Caki2 (cell line): ENCODE measurements around the gene PRPS1. TPM values are rescaled to one million over a fixed set of nuclear protein-coding genes. Genes with fewer than 3 reads are reported as not detected.
"Not testable (repeated sequence)": the region's sequence is repeated elsewhere in the genome, so short reads cannot be mapped to it uniquely, and the experiment has no call there.

Experiments used
- DNase-seq: peaks from one replicate; pipeline ENCODE4 v3.0.0-alpha.2; 2015; ENCODE audit warnings: low read depth
- in situ Hi-C: cut with HindIII; loops from 2 replicates; pipeline ENCODE4 v1.10.0; 2016; ENCODE audit warnings: low sequenced_read_pairs, low pct_unique_long_range_greater_than_20kb, mixed read lengths
- total RNA-seq: library from RNA; depleted of rRNA; stranded (reverse); fragments of >200 nt; shearing (Covaris generic); gene quantifications from 2 replicates; pipeline ENCODE4 v1.2.3, GENCODE V29; 2014; ENCODE audit warnings: low replicate concordance; rRNA removed

Gene PRPS1
- total RNA-seq = 63.9 and 89.5 TPM in 2 replicates

DNA sequence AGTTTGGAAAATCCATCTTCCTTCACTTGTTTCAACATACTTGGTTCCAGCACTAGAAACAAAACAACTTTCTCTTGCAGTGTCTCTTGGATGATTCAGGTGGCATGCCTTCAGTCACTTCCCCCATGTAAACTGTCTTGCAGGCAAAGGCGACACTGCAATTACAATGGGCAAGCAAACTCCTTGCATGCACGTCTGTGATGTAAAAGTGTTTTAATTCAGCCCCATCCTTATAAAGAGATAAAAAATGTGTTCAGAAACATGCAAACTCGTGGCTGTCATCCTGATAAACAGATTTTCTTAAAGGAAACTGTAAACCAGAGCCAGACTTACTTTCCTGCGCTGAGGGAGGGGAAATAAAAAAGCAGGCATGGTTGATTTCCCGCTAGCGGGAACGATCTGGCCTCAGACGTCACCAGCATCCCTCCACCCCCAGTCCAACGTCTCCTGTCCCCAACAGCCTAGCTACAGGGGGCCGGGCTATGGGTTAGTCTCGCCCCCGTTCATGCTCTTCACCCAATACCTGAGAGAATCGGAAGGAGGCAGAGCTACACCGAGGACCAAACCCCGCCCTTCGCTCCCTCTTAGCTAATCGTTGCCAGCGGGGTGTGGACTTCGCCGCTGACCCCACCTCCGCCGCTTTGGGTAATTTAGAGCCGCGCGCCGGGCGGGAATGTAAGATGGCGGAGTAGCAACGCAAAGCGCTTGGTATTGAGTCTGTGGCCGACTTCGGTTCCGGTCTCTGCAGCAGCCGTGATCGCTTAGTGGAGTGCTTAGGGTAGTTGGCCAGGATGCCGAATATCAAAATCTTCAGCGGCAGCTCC is at the start of gene PRPS1:
PRPS1 (plus strand) TSS at position 673 of the 824 bp plus-strand sequence; CDS start at position 792, 119 bp downstream.
- DNase-seq = peak; percentile 93
- in situ Hi-C loops = no loop called here

DNA sequence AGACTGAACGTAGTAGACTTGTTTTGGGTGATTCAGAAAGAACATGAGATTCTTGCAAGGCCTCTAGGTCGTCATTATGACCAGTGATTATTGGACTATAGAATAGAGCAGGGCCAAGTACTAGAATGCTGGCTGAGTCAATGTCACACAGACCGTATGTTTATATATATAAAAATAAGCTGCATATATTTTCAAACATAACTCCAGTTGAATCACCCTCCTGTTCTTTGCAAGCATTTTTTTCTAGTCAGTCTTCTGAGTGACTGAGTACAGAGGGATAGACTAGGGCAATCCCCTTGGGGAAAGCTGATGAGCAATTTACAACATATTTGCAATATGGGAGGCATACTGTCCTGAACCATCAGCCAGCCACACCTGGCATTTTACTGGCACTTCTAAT is 48.4 kb upstream of the PRPS1 start:
- DNase-seq = no peak
- in situ Hi-C loops = no loop called here

DNA sequence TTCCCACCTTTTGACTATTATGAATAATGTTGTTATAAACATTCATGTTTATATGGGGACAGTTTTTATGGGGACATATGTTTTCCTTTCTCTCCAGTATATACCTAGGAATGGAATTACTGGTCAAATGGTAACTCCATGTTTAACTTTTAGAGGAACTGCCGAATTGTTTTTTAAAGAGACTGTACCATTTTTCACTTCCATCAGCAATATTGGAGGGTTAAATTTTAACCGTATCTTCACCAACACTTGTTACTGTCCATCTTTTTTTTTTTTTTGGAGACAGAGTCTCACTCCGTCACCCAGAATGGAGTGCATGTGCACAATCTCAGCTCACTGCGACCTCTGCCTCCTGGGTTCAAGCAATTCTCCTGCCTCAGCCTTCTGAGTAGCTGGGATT is 46.4 kb upstream of the PRPS1 start:
- DNase-seq = no peak
- in situ Hi-C loops = no loop called here

DNA sequence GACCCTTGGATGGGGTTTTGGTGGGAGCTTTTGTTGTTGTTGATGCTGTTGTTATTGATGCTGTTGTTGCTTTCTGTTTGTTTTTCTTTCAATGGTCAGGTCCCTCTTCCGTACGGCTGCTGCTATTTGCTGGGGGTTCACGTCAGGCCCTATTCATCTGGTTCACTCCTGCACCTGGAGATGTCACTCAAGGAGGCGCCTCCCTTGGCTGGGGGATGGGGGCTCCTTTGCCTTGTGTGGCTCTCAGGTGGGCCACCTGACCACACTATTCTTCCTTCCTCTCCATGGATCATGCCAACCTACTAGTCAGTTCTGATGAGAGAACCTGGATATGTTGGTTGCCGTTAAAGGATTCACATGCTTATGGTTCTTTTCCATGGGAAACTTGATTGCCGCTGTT is 39.1 kb upstream of the PRPS1 start:
- in situ Hi-C loops = no loop called here
- no peak for DNase-seq

DNA sequence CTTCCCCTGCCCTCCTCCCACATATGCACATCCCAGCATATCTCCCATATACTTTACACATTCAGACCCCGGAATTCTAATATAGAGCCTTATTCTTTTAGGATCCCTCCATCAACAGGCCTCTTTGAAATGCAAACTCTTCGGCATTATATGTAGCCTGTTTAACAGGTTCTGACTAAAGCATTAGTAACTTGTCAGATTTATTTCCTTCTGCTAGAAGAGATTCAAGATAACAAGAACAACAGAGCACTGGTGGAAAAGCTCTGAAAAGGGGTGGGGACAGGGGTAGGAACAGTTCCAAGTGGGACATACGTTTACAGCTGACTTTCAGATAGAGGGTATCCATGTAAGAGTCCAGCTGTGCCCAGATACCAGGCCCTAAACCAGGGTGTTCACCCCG is 31.7 kb upstream of the PRPS1 start:
- in situ Hi-C loops = no loop called here
- no peak for DNase-seq

DNA sequence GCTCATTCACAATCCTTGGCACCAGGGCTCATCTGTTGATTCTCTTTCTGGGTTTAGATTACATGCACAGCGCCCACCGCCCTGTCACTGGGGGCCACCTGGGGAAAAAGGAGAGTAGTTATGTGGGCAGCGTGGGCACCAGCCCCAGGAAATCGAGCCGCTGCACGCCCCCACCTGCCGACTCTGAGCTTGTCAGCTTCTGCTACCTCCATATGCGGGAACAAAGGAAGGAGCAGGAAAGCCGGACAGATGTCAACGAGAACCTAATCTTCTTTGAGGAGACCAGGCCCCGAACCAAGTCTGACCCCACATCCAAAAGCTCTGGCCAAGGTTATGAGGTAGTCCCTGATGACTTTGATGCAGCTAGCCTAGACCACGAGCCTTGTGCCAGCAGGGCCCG is 31.0 kb upstream of the PRPS1 start:
- no peak for DNase-seq
- in situ Hi-C loops = no loop called here

DNA sequence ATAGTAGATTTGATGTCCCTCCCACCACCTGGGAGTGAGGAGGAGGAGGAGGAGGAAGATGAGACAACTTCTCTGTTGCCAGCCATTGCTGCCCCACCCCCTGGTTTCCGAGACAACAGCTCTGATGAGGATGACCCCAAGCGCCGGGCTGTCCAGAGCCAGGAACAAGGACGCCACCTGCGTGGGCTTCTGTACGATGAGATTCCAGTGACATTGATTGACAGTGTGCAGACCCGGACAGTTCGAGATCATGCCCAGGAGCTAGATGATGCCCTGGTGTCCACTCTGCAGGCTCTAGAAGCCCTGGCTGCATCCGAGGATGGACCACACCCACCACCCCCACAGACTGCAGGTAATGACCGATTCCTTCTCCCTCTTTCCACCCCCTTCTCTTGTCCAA is 30.5 kb upstream of the PRPS1 start:
- in situ Hi-C loops = no loop called here
- no peak for DNase-seq

DNA sequence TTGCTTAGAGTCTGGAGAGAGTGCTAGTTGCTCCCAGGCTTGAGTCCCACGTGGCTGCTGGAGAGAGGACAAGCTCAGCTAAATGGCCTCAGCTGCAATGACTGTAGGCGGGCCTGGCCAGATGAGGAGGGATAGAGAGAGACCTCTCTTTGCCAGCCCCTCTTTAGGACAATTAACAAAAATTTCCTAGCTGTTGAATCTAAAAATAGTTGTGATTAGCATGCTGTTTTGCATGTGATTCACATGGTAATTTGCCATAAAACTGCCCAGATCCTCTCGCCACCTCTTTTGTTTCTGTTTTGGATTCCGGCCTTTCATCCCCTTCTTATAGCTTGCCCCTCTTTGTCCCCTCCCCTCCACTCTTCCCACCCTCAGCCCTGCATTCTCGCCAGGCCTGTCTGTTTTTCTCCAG is 28.9 kb upstream of the PRPS1 start:
- DNase-seq = no peak
- in situ Hi-C loops = no loop called here

DNA sequence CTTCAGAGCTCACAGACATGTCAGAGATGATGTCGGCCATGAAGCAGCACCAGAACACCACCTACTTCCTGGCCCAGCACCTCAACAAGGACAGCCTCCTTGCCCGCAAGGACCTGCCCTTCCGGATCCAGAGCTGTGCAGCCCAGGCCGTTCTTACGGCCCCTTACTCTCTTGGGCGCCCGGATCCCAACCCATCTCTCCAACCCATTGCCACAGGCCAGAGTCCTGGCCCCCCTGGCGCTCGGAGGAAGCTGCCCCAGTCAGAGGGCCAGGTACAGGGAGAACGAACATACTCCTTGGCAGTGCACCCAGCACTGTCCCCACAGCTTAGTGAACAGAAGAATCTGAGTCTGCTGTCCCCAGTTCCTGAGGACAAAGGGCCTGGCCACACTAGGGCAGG is 27.9 kb upstream of the PRPS1 start:
- in situ Hi-C loops = no loop called here
- DNase-seq = no peak

DNA sequence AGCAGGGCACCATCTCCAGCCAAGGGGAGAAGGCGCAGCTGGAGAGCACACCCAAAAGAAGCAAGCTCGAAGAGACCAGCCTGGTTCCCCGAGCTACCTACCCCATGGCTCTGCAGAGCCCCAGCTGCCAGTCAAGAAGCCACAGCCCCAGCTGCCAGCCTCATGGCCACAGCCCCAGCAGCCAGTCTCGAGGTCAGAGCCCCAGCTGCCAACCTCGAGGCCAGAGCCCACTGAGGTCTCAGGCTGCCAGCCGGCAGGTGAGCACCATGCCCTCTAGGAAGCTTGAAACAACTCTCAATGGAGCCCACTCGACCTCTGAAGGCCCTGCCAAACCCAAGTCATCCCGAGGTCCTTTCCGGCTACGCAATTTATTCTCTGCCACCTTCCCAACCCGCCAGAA is 27.0 kb upstream of the PRPS1 start:
- DNase-seq = no peak
- in situ Hi-C loops = no loop called here

DNA sequence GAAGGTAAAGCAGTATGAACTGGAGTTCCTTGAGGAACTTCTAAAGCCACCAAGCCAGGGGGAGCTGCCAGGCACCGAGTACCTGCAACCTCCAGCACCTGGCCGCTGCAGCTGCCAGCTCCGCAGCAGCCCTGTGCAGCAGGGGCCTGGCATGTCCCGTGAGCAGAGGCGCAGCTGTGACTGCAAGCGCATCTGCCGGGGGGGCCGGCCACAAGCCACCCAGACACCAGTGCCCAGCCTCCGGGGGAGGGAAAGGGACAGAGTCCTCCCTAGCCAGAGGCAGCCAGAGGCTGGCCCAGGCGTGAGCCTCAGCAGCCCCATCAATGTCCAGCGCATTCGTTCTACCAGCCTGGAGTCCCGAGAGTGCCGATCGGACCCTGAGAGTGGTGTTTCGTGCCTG is 26.6 kb upstream of the PRPS1 start:
- in situ Hi-C loops = no loop called here

DNA sequence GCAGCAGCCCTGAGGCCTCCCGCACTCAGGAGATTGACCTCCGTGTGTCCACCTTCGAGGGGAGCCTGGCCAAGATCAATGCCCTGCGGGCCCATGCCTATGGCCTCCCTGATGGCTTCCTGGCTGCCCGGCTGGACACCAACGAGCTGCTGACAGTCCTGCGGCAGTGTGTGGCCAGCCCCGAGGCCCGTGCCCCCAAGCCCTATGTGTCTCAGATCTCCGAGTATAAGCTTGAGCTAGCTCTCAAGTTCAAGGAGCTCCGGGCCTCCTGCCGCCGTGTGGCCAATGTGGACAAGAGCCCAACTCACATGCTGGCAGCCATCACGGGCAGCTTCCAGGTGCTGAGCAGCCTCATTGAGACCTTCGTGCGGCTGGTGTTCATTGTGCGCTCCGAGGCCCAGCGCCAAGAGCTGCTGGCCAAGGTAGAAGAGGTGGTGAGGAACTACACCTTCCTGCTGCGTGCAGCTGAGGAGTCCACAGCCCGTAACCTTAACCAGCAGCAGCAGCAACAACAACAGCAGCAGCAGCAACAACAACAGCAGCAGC is 25.5 kb upstream of the PRPS1 start:
- in situ Hi-C loops = no loop called here
- no peak for DNase-seq

More for the DNA sequence above, 26.6 kb upstream of the PRPS1 start:
- no peak for DNase-seq

DNA sequence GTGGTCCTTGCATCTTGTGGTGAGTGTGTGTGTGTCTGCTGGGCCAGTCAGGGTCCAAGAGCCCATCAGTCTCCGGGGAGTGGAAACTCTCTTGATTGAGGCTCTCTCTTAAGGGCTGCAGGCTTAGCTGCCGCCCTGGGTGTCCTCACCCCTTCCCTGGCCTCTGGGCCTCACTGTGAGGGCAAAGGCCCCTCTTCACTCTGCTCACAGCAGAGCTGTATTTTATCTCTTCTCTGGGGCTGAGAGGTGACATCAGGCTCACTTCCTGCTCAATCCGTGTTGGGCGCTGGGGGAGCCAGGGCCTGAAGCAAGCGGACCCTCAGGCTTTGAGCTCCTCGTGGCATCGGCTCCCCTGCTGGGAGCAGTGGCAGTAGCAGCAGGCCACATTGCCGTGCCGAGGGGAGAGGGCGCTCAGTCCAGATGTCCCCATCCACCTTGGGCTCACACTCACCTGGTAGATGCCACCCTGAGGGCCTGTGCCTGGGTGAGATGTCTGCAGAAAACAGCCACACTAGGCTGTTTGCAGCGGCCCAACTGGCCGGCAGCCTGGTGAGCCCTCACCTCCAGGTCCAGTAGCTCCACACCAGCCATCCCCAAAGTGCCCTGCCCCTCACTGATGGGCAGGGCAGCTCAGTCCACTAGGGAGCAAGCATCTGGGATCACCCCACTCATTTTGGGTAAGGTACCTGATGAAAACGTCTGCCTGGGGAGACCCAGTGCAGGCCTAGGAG is 24.7 kb upstream of the PRPS1 start:
- in situ Hi-C loops = no loop called here

DNA sequence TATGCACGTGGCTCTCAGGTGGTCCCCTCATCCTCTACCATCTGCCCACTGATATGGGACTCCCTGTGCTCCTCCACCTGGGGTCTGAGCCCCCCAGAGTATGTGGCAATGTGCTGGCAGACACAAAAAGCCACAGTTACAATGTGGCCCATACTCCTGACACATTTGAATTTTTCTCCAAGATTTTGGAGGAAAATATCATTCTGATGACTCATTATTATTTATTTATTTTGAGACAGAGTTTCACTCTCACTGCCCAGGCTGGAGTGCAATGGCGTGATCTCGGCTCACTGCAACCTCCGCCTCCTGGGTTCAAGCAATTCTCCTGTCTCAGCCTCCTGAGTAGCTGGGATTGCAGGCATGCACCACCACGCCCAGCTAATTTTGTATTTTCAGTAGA is 19.2 kb upstream of the PRPS1 start:
- in situ Hi-C loops, DNase-seq: not testable (repeated sequence)

More for the DNA sequence above, 24.7 kb upstream of the PRPS1 start:
- DNase-seq = no peak

DNA sequence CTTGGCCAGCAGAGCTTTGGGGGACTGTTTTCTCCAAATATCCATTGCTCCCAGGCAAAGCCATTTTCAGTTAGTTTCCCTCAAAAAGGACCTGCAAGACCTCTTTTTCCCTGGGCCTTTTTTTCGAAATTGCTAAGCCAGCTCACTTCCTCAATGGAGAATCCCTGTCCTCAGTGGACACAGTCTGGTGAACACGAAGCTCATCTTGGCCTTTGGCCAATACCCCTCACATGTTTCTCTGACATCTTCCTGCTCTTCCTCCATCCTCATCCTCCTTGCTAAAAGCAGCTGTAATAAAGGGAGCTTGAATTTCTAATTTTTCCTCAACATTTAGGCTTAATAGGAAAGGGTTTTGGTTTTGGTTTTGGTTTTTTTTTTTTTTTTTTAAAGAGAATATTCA is 17.6 kb upstream of the PRPS1 start:
- DNase-seq = peak; percentile 26
- in situ Hi-C loops = no loop called here

DNA sequence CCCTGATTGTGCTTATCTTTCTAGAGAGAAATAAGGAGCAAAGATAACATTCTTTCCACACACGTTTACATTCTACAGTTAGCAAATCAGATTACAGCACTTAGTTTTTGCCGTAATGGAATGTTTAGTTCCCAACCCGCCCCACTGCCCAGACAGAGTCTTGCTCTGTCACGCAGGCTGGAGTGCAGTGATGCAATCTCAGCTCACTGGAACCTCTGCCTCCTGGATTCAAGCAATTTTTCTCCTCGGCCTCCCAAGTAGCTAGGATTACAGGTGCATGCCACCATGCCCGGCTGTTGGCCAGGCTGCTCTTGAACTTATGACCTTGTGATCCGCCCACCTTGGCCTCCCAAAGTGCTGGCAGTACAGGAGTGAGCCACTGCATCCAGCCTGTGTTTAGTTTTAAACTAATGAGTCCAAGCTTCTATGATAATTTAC is 8.4 kb upstream of the PRPS1 start:
- no peak for DNase-seq
- in situ Hi-C loops = no loop called here

DNA sequence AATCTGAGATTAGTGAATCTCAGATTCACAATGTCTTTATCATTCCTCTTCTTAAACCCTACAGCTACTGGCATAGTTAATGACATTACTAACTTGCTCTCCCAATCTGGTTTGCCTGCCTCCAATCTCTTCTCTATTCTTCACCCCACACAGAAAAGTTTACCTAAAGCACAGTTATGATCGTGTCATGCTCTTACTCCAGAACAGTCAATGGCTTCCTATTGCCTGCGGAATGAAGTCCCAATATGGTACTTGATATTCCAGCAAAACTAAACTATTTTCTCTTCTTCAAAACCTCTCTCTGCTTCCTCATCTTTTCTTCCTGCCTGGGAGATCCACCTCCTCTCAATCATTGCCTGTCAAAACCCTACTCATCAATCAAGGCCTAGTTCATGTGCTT is 3.4 kb upstream of the PRPS1 start:
- DNase-seq = no peak
- in situ Hi-C loops = no loop called here

DNA sequence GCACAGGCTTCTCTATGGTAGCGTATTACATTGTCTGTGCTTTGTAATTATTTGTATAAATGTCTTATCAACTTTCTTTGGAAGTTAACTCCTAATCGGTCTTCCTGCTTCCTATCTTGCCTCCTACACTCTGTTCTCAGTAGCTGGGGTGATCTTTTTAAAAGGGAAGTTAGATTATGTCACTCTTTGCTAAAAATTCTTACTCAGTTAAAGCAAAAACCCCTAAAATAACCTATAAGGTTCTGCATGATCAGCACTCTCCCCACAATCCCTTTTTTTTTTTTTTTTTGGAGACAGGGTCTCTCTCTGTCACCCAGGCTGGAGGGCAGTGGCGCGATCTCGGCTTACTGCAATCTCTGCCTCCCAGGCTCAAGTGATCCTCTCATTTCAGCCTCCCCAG is 2.6 kb upstream of the PRPS1 start:
- DNase-seq = no peak
- in situ Hi-C loops = no loop called here

DNA sequence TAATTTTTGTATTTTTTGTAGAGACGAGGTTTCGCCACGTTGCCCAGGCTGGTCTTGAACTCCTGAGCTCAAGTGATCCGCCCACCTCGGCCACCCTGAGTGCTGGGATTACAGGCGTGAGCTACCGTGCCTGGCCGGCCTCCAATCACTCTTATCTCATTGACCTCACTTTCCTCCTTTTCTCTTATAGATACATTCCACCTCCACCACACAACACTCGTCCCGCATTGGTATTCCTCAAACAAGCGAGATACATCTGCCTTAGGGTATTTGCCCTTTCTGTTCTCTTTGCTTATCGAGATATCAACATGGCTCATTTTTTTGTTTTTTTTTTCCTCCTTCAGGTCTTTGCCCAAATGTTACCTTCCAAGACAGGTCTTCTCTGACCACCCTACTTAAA is 1.8 kb upstream of the PRPS1 start:
- in situ Hi-C loops = no loop called here
- DNase-seq = no peak
